Stimulated activated memory B cell treated with anti-CD40 and anti-IgM and Interleukin-4, amounts not matched to agents 10 μg/mL and 1 μg/mL and 100 μg/mL, for 72 hours (primary cell): ENCODE data around the gene ARHGEF10L.

ENCODE experiments used
- ATAC-seq: fragments of 150-1000 bp; cut with Tn5 transposase; 2 replicates; pipeline ENCODE4 v1.10.0; 2021
- H3K27ac Mint-ChIP-seq: one replicate; pipeline ENCODE4 v1.8.0; 2022; ENCODE audit warnings: mild to moderate bottlenecking, mixed read lengths
- H3K27me3 Mint-ChIP-seq: one replicate; pipeline ENCODE4 v1.8.0; 2022; ENCODE audit warnings: mixed read lengths
- H3K36me3 Mint-ChIP-seq: one replicate; pipeline ENCODE4 v1.8.0; 2022; ENCODE audit warnings: mixed read lengths
- H3K4me1 Mint-ChIP-seq: one replicate; pipeline ENCODE4 v1.8.0; 2022; ENCODE audit warnings: mixed read lengths
- H3K4me3 Mint-ChIP-seq: one replicate; pipeline ENCODE4 v1.8.0; 2022; ENCODE audit warnings: mild to moderate bottlenecking, moderate library complexity, mixed read lengths
- H3K9me3 Mint-ChIP-seq: one replicate; pipeline ENCODE4 v1.8.0; 2022; ENCODE audit warnings: mixed read lengths

ARHGEF10L gene

DNA sequence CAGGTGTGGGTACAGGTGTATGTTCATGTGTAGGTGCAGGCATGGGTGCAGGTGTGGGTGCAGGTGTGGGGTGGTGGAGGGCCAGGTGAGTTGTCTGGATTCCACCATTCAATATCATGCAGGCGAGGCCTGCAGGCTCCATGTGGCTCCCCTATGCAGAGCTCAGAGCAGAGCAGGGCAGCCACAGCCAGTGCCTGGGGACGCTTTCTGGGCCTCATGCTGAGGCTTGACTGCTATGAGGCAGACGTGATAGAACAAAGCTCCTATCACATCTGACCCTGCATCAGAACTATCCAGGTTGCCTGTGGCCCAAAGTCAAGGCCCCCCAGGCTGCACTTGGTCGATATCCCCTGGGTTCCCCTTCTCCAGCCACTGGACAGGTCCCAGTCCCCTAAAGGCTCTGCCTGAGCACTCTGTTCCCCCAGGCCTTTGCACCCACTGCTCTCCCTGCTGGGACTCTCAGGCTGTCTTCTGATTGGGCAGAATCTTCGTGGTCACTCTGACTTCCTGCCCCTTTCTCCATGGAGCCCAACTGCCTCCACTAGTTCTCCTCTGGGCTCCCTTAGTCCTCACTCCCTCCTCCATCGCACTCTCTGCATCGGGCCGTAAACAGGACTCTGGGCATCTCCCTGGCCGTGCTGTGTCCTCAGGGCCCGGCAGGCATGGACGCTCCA, 137.0 kb downstream of the ARHGEF10L start:
- Mint-ChIP-seq H3K4me1 (peaks cover 23% of the 10 kb centered on the region), H3K27me3 (no peaks in the 10 kb centered on the region), H3K36me3 (no peaks in the 10 kb centered on the region), H3K4me3 (no peak overlapping the region), H3K27ac (no peak overlapping the region), H3K9me3 (peaks cover 10% of the 10 kb centered on the region)
- ATAC-seq: no peak

- Mint-ChIP-seq H3K9me3 (peaks cover 10% of the 10 kb centered on the region), H3K27me3 (peaks cover 10% of the 10 kb centered on the region), H3K4me3 (no peak overlapping the region), H3K36me3 (no peaks in the 10 kb centered on the region), H3K4me1 (peaks cover 9% of the 10 kb centered on the region), H3K27ac (no peak overlapping the region)
- no peak for ATAC-seq
Measured at GRCh38 chr1:17678011-17678410, 138.5 kb downstream of the ARHGEF10L start.

DNA sequence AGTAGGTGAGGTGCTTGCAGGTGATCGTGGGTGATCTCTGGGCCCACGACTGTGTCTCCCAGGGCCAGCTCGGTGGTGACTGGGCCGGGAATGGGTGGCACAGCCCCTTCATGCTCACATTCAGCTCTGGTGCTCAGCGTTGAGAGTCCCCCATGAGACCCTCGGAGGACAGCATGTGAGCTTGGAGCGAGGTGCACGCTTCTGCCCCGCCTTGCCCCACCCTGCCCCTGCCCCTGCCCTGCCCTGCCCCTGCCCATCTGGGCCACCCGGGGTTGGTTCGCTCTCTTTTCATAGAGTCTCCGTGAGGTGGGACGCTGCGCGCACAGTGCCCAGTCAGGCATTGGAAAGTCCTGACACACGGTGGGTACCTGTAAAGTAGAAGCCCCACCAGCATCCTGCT, 140.4 kb downstream of the ARHGEF10L start:
- Mint-ChIP-seq H3K36me3 (no peaks in the 10 kb centered on the region), H3K27me3 (peaks cover 28% of the 10 kb centered on the region), H3K27ac (no peak overlapping the region), H3K9me3 (peaks cover 10% of the 10 kb centered on the region), H3K4me1 (peaks cover 9% of the 10 kb centered on the region), H3K4me3 (no peak overlapping the region)
- no peak for ATAC-seq

- H3K9me3 Mint-ChIP-seq: peaks cover 9% of the 10 kb centered on the region
- H3K4me3 Mint-ChIP-seq: no peak overlapping the region
- no peak overlapping the region for H3K27ac Mint-ChIP-seq
- peaks cover 33% of the 10 kb centered on the region for H3K27me3 Mint-ChIP-seq
- ATAC-seq: no peak
- no peaks in the 10 kb centered on the region for H3K36me3 Mint-ChIP-seq
- peaks cover 6% of the 10 kb centered on the region for H3K4me1 Mint-ChIP-seq
Measured at GRCh38 chr1:17680308-17680707, 140.8 kb downstream of the ARHGEF10L start.

DNA sequence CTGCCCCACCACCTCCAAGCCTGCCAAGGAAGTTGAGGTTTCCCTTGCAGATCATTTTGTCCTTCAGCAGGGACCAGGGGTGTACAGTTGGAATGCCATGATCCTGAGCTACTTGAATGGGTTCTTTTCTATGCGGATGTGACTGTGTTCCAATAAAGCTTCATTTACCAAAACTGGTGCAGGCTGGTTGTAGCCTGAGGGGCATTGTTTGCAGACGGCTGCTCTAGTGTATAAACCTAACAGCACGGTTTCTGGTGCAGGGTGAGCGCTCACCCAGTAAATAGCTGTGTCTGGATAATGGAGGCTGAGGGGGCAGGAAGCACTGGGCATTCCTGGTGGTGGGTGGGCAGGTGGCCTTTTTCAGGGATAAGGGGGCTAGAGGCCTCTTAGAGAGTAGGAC, 142.9 kb downstream of the ARHGEF10L start:
- ATAC-seq: no peak
- no peaks in the 10 kb centered on the region for H3K4me1 Mint-ChIP-seq
- no peaks in the 10 kb centered on the region for H3K9me3 Mint-ChIP-seq
- H3K27me3 Mint-ChIP-seq: peaks cover 52% of the 10 kb centered on the region
- no peak overlapping the region for H3K4me3 Mint-ChIP-seq
- no peaks in the 10 kb centered on the region for H3K36me3 Mint-ChIP-seq
- H3K27ac Mint-ChIP-seq: no peak overlapping the region

DNA sequence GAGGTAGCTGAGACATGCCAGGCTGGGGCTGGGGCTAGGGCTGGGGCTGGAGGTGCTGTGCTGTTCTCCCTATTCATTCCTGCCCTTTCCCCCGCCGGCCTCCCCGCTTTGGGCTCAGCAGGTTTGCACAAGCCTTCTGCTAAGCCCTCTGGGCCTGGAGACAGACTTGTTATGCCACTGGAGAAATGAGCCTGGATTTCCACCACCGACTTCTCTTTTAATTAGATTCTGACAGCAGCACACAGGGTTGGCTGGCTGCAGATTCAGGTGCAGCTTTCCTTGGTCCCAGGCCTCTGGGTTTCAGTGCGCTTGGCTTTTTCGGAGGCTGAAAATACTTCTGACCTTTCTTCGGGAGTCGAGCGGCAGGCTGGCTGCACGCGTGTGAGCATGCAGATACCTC, 144.1 kb downstream of the ARHGEF10L start:
- H3K4me1 Mint-ChIP-seq: no peaks in the 10 kb centered on the region
- no peaks in the 10 kb centered on the region for H3K36me3 Mint-ChIP-seq
- peaks cover 55% of the 10 kb centered on the region for H3K27me3 Mint-ChIP-seq
- H3K9me3 Mint-ChIP-seq: no peaks in the 10 kb centered on the region
- H3K27ac Mint-ChIP-seq: no peak overlapping the region
- ATAC-seq: no peak
- H3K4me3 Mint-ChIP-seq: no peak overlapping the region

DNA sequence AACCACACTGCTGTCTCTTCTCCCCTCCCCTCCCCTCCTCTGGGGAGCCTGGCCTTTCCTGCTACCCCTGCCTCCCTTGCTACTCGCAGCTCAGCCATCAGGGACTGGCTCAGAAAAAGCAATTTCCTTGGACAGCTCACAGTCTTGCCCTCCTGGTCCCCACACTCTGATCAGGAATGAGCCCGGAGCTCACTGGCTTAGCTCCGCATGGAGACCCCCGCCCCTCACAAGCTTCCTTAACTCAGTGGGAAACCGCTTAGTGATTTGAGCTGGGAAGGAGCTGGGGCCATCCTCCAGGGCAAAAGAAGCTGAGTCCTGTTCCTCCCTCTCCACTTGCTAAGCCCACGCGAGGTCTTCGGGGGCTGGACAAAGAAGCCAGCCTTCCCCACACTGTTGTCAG, 145.3 kb downstream of the ARHGEF10L start:
- no peaks in the 10 kb centered on the region for H3K9me3 Mint-ChIP-seq
- no peaks in the 10 kb centered on the region for H3K4me1 Mint-ChIP-seq
- H3K27me3 Mint-ChIP-seq: peaks cover 55% of the 10 kb centered on the region
- H3K36me3 Mint-ChIP-seq: no peaks in the 10 kb centered on the region
- H3K27ac Mint-ChIP-seq: no peak overlapping the region
- no peak overlapping the region for H3K4me3 Mint-ChIP-seq
- no peak for ATAC-seq

DNA sequence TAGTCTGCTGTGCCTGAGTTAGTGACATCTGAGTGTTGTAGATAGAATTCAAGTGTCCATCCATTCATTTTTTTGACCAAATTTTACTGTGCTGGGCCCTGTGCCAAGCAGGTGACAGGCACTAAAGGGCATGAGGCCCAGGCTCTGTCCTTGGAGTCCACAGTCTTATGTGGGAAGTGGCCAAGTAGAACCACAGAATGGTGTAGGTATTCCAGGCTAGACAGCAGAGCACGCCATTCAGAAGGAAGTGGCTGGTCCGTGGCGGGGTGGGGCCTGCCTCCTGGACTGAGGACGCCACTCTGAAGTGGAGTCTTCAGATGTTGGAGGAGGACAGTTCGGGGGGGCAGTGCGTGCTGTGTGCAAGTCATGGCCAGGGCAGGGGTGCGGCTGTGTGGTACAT, 146.8 kb downstream of the ARHGEF10L start:
- Mint-ChIP-seq H3K4me3 (no peak overlapping the region), H3K9me3 (no peaks in the 10 kb centered on the region)

GRCh38 chr1:17687145-17687544, 147.6 kb downstream of the ARHGEF10L start:
- peaks cover 50% of the 10 kb centered on the region for H3K27me3 Mint-ChIP-seq
- no peak overlapping the region for H3K27ac Mint-ChIP-seq

More for the DNA sequence above, 146.8 kb downstream of the ARHGEF10L start:
- Mint-ChIP-seq H3K27me3 (peaks cover 55% of the 10 kb centered on the region), H3K36me3 (no peaks in the 10 kb centered on the region), H3K4me1 (no peaks in the 10 kb centered on the region), H3K27ac (no peak overlapping the region)
- ATAC-seq: no peak

DNA sequence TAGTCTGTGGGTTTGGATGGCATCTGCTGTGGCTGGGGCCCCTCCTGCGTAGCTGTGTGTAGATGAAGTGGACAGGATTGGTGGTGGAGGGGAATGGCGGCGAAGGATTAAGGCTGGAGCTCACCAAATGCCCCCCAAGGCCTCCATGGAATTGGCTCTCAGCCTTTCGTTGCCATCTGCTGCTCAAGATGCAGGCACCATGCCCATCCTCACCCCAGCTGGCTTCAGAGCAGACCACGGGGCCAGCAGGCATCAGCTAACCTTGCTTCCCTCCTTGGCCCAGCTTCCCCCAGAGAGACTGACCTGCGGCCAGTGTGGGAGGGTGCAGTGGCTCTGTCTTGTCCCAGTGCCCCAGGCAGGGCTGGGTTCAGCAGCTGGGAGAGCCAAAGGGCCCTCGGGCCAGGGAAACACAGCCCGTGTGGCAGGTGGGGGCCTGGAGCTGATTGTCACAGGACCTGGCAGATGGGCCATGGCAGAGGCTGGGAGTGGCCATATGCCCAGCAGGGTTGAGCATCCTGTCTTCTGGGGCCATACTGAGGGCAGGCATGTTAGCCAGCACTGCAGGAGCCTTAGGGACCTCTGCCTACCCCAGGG, 148.8 kb downstream of the ARHGEF10L start:
- H3K27ac Mint-ChIP-seq: no peak overlapping the region
- H3K27me3 Mint-ChIP-seq: peaks cover 53% of the 10 kb centered on the region
- H3K4me3 Mint-ChIP-seq: no peak overlapping the region

More at GRCh38 chr1:17687145-17687544, 147.6 kb downstream of the ARHGEF10L start:
- H3K36me3 Mint-ChIP-seq: no peaks in the 10 kb centered on the region
- no peak for ATAC-seq
- no peaks in the 10 kb centered on the region for H3K9me3 Mint-ChIP-seq
- H3K4me3 Mint-ChIP-seq: no peak overlapping the region
- H3K4me1 Mint-ChIP-seq: no peaks in the 10 kb centered on the region

GRCh38 chr1:17689011-17689410, 149.5 kb downstream of the ARHGEF10L start:
- Mint-ChIP-seq H3K27me3 (peaks cover 50% of the 10 kb centered on the region), H3K36me3 (no peaks in the 10 kb centered on the region), H3K4me3 (no peak overlapping the region), H3K9me3 (no peaks in the 10 kb centered on the region), H3K4me1 (no peaks in the 10 kb centered on the region), H3K27ac (no peak overlapping the region)
- ATAC-seq: no peak

More for the DNA sequence above, 148.8 kb downstream of the ARHGEF10L start:
- Mint-ChIP-seq H3K4me1 (no peaks in the 10 kb centered on the region), H3K9me3 (no peaks in the 10 kb centered on the region), H3K36me3 (no peaks in the 10 kb centered on the region)
- ATAC-seq: no peak

- no peaks in the 10 kb centered on the region for H3K36me3 Mint-ChIP-seq
- ATAC-seq: no peak
- H3K27ac Mint-ChIP-seq: no peak overlapping the region
- H3K27me3 Mint-ChIP-seq: peaks cover 35% of the 10 kb centered on the region
- H3K4me1 Mint-ChIP-seq: no peaks in the 10 kb centered on the region
- H3K4me3 Mint-ChIP-seq: no peak overlapping the region
- H3K9me3 Mint-ChIP-seq: no peaks in the 10 kb centered on the region
Measured at GRCh38 chr1:17690906-17691634, 151.6 kb downstream of the ARHGEF10L start.

DNA sequence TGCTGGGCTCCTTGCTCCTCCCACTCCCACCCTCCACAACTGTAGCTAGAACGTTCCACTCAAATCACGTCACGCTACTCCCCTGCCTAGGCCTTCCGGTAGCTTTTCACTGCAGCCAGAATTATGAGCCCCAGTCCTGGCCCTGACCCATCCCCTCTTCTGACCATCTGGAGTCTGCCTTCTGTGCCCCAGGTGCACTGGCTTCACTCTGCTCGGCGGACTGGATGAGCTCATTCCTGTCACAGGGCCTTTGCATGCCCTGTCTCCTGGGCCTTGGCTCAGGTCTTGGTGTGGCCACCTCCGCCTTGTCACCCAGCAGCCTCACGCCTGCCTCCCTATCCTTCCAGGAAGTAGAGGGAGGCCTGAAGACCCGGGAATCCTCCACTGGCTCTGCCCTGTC, 153.1 kb downstream of the ARHGEF10L start:
- H3K27ac Mint-ChIP-seq: no peak overlapping the region
- H3K9me3 Mint-ChIP-seq: no peaks in the 10 kb centered on the region
- H3K4me3 Mint-ChIP-seq: no peak overlapping the region
- no peaks in the 10 kb centered on the region for H3K36me3 Mint-ChIP-seq
- peaks cover 22% of the 10 kb centered on the region for H3K27me3 Mint-ChIP-seq
- no peak for ATAC-seq
- no peaks in the 10 kb centered on the region for H3K4me1 Mint-ChIP-seq

DNA sequence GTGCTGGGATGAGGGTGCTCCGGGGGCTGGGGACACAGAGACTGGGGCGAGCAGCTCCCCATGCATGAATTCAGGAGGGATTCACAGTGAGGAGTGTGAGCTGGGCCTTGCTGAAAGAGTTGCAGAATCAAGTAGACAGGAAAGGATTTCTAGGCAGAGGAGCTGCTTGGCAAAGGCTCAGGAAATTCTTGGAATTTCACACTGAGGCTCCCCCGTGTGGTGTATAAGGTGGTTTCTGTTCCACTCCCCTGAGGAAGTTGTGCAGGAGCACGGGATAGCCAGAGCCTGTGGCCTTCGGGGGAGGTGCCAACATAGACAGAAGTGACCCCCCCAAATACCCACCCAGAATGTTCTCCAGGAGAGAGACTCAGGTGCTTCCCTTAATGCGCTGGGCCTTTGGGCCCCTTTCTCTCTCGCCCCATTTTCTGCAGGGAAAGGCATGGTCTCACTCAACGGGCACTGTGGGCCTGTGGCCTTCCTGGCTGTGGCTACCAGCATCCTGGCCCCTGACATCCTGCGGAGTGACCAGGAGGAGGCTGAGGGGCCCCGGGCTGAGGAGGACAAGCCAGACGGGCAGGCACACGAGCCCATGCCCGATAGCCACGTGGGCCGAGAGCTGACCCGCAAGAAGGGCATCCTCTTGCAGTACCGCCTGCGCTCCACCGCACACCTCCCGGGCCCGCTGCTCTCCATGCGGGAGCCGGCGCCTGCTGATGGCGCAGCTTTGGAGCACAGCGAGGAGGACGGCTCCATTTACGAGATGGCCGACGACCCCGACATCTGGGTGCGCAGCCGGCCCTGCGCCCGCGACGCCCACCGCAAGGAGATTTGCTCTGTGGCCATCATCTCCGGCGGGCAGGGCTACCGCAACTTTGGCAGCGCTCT, 157.2 kb downstream of the ARHGEF10L start:
- Mint-ChIP-seq H3K27ac (no peak overlapping the region), H3K4me3 (no peak overlapping the region), H3K9me3 (no peaks in the 10 kb centered on the region), H3K36me3 (no peaks in the 10 kb centered on the region), H3K4me1 (no peaks in the 10 kb centered on the region), H3K27me3 (peaks cover 31% of the 10 kb centered on the region)
- ATAC-seq: no peak

GRCh38 chr1:17697458-17697857, 158.0 kb downstream of the ARHGEF10L start:
- no peaks in the 10 kb centered on the region for H3K36me3 Mint-ChIP-seq
- no peak overlapping the region for H3K4me3 Mint-ChIP-seq
- no peaks in the 10 kb centered on the region for H3K4me1 Mint-ChIP-seq
- H3K27me3 Mint-ChIP-seq: peaks cover 28% of the 10 kb centered on the region
- no peak for ATAC-seq
- H3K9me3 Mint-ChIP-seq: no peaks in the 10 kb centered on the region
- no peak overlapping the region for H3K27ac Mint-ChIP-seq
